Measurements from ENCODE around the gene SCGB3A2.

SCGB3A2 gene

GRCh38 chr5:147878066-147878759, at the start of gene SCGB3A2:
TSS of gene SCGB3A2 (plus strand) at chr5:147878711. CDS start at chr5:147878804, 93 bp downstream.
- no peak for DNase-seq

- DNase-seq: no peak
Observed at GRCh38 chr5:147830035-147830434, 48.5 kb upstream of the SCGB3A2 start.

- no peak for DNase-seq
Observed at GRCh38 chr5:147831465-147831864, 47.0 kb upstream of the SCGB3A2 start, which contains the start of gene SPINK1. TSS of gene SPINK1 (minus strand) at chr5:147831671. CDS start at chr5:147831577, 94 bp downstream.

- DNase-seq: no peak
Observed at GRCh38 chr5:147832541-147832940, 46.0 kb upstream of the SCGB3A2 start.

GRCh38 chr5:147835386-147835798, 43.1 kb upstream of the SCGB3A2 start:
- no peak for DNase-seq

GRCh38 chr5:147836439-147836838, 42.1 kb upstream of the SCGB3A2 start:
- no peak for DNase-seq

- DNase-seq: no peak
Observed at GRCh38 chr5:147842869-147843268, 35.6 kb upstream of the SCGB3A2 start.

GRCh38 chr5:147844846-147845245, 33.7 kb upstream of the SCGB3A2 start:
- no peak for DNase-seq

- no peak for DNase-seq
Observed at GRCh38 chr5:147845618-147846017, 32.9 kb upstream of the SCGB3A2 start.

- no peak for DNase-seq
Observed at GRCh38 chr5:147849226-147849625, 29.3 kb upstream of the SCGB3A2 start.

- no peak for DNase-seq
Observed at GRCh38 chr5:147851578-147851977, 26.9 kb upstream of the SCGB3A2 start.

- DNase-seq: no peak
Observed at GRCh38 chr5:147852365-147852764, 26.1 kb upstream of the SCGB3A2 start.

GRCh38 chr5:147853372-147853987, 25.0 kb upstream of the SCGB3A2 start:
- DNase-seq: no peak

- DNase-seq: no peak
Observed at GRCh38 chr5:147854331-147854730, 24.2 kb upstream of the SCGB3A2 start.

- DNase-seq: no peak
Observed at GRCh38 chr5:147854894-147855773, 23.4 kb upstream of the SCGB3A2 start.

- no peak for DNase-seq
Observed at GRCh38 chr5:147855774-147856069, 22.8 kb upstream of the SCGB3A2 start.

- DNase-seq: no peak
Observed at GRCh38 chr5:147856801-147857200, 21.7 kb upstream of the SCGB3A2 start.

- DNase-seq: no peak
Observed at GRCh38 chr5:147857302-147858129, 21.0 kb upstream of the SCGB3A2 start.

- DNase-seq: no peak
Observed at GRCh38 chr5:147858565-147858964, 19.9 kb upstream of the SCGB3A2 start.

- no peak for DNase-seq
Observed at GRCh38 chr5:147859962-147860640, 18.4 kb upstream of the SCGB3A2 start.

GRCh38 chr5:147860641-147861025, 17.9 kb upstream of the SCGB3A2 start:
- DNase-seq: no peak

GRCh38 chr5:147863454-147864158, 14.9 kb upstream of the SCGB3A2 start:
- DNase-seq: no peak
